PC-3 (cell line): ENCODE measurements around the gene AVL9. TPM values are rescaled to one million over a fixed set of nuclear protein-coding genes. Genes with fewer than 3 reads are reported as not detected.
A peak's percentile ranks its signal among the peaks of the same experiment; 100 is the strongest.

Source experiments
- ATAC-seq: fragments of 200-7000 bp; cut with Tn5 transposase; 2 replicates; pipeline ENCODE4 v1.9.1; 2020; ENCODE audit warnings: mild to moderate bottlenecking, moderate library complexity
- BruUV-seq: library from RNA; stranded (reverse); fragments of 400-500 nt; replicated peaks from 2 replicates; lab custom pipeline; 2021; lab: Mats Ljungman, UMichigan
- CTCF ChIA-PET: fragments of 300-600 bp; sonication (Branson Sonifier 250); formaldehyde crosslinking; loops from one replicate; lab custom pipeline; 2022; ENCODE audit warnings: antibody characterized with exemption; lab: Charles Lee
- POLR2A ChIA-PET: fragments of 300-600 bp; sonication (Branson Sonifier 250); formaldehyde crosslinking; loops from one replicate; lab custom pipeline; 2022; ENCODE audit warnings: antibody characterized with exemption; ENCODE audit not compliant: unreplicated experiment; lab: Charles Lee
- DNase-seq: peaks from one replicate; pipeline ENCODE4 v3.0.0-alpha.2; 2015
- H2AFZ ChIP-seq: fragments of 300-600 bp; sonication (generic); 2 replicates; pipeline ENCODE4 v1.6.0; 2016; ENCODE audit warnings: antibody characterized with exemption, low read length
- H3F3A ChIP-seq: fragments of 300-600 bp; sonication (generic); one replicate; pipeline ENCODE4 v1.6.0; 2017; ENCODE audit warnings: antibody characterized with exemption, low read length, control low read depth, mild to moderate bottlenecking; ENCODE audit not compliant: unreplicated experiment
- H3K27ac ChIP-seq: fragments of 300-600 bp; sonication (generic); 2 replicates; pipeline ENCODE4 v1.5.1; 2016; ENCODE audit warnings: mild to moderate bottlenecking, low read length
- H3K27me3 ChIP-seq: fragments of 300-600 bp; sonication (generic); 2 replicates; pipeline ENCODE4 v1.6.1; 2016; ENCODE audit warnings: low read length, mixed read lengths
- H3K36me3 ChIP-seq: fragments of 300-600 bp; sonication (generic); 2 replicates; pipeline ENCODE4 v1.6.1; 2016; ENCODE audit warnings: low read depth, mixed run types, low read length, mixed read lengths
- H3K4me1 ChIP-seq: fragments of 300-600 bp; sonication (generic); 2 replicates; pipeline ENCODE4 v1.5.1; 2016; ENCODE audit warnings: low read length; ENCODE audit not compliant: insufficient read depth
- H3K4me2 ChIP-seq: fragments of 300-600 bp; sonication (generic); 2 replicates; pipeline ENCODE4 v1.6.0; 2016; ENCODE audit warnings: low read length
- H3K4me3 ChIP-seq: fragments of 300-600 bp; sonication (generic); 2 replicates; pipeline ENCODE4 v1.5.1; 2016; ENCODE audit warnings: mild to moderate bottlenecking, low read length, mixed read lengths
- H3K79me2 ChIP-seq: fragments of 300-600 bp; sonication (generic); 2 replicates; pipeline ENCODE4 v1.6.1; 2017; ENCODE audit warnings: low read length, mixed read lengths
- H3K9ac ChIP-seq: fragments of 300-600 bp; sonication (generic); 2 replicates; pipeline ENCODE4 v1.6.0; 2016; ENCODE audit warnings: mild to moderate bottlenecking, low read length
- H3K9me2 ChIP-seq: fragments of 300-600 bp; sonication (generic); replicated peaks from 2 replicates; pipeline ENCODE4 v1.6.1; 2016; ENCODE audit warnings: mixed run types, low read length, mixed read lengths
- H3K9me3 ChIP-seq: fragments of 300-600 bp; sonication (generic); 2 replicates; pipeline ENCODE4 v1.6.1; 2016; ENCODE audit warnings: low read length, mixed read lengths
- H4K20me1 ChIP-seq: fragments of 300-600 bp; sonication (generic); 2 replicates; pipeline ENCODE4 v1.6.1; 2016; ENCODE audit warnings: low read length, mixed read lengths
- CTCF ChIP-seq: fragments of 300-600 bp; sonication (generic); conservative IDR thresholded peaks from 2 replicates; pipeline ENCODE4 v1.5.1; 2017; ENCODE audit warnings: antibody characterized with exemption, low read depth, mild to moderate bottlenecking, low read length
- EZH2 ChIP-seq: fragments of 300-600 bp; sonication (generic); IDR thresholded peaks from one replicate; pipeline ENCODE4 v1.6.1; 2017; ENCODE audit warnings: antibody characterized with exemption, mild to moderate bottlenecking, low read length; ENCODE audit not compliant: unreplicated experiment
- EZH2phosphoT487 ChIP-seq: fragments of 300-600 bp; sonication (generic); IDR thresholded peaks from 2 replicates; pipeline ENCODE4 v1.6.1; 2018; ENCODE audit warnings: mild to moderate bottlenecking, antibody characterized with exemption, low read length, borderline replicate concordance
- intact Hi-C: fragments of 100-400 bp; cut with micrococcal nuclease; formaldehyde crosslinking; loops from 2 replicates; pipeline ENCODE4 v1.9.0; 2023
- total RNA-seq: library from RNA; depleted of rRNA; stranded (reverse); fragments of >200 nt; gene quantifications from 2 replicates; pipeline ENCODE4 v1.2.3, GENCODE V29; 2014

The AVL9 gene
- total RNA-seq, 1 experiment from 2014 or later: 13.2 TPM

GRCh38 chr7:32579776-32580175, 84.5 kb downstream of the AVL9 start:
- Histone ChIP-seq H3K9me3 (no peaks in the 10 kb centered on the region), H3F3A (no peaks in the 10 kb centered on the region), H3K36me3 (peaks cover 41% of the 10 kb centered on the region), H3K9me2 (no peaks in the 10 kb centered on the region), H3K4me2 (peak overlapping the region; percentile 5; the same call in 1 of the 2 replicates), H3K27ac (peak overlapping the region; percentile 49), H3K27me3 (no peaks in the 10 kb centered on the region), H3K4me3 (no peak overlapping the region), H4K20me1 (no peaks in the 10 kb centered on the region), H3K9ac (no peak overlapping the region), H3K79me2 (no peaks in the 10 kb centered on the region), H2AFZ (no peak overlapping the region), H3K4me1 (peaks cover 9% of the 10 kb centered on the region)
- BruUV-seq: no TSS peak
- POLR2A ChIA-PET: no interaction called here
- TF ChIP-seq CTCF (no peak), EZH2phosphoT487 (no peak), EZH2 (no peak)
- DNase-seq (peak; percentile 65), ATAC-seq (peak; percentile 98)
- CTCF ChIA-PET: no interaction called here
- intact Hi-C loops: loop anchor here (5.0 kb wide), 2 partner anchors 87 to 93 kb away; partner anchors contain the start of gene LSM5

DNA sequence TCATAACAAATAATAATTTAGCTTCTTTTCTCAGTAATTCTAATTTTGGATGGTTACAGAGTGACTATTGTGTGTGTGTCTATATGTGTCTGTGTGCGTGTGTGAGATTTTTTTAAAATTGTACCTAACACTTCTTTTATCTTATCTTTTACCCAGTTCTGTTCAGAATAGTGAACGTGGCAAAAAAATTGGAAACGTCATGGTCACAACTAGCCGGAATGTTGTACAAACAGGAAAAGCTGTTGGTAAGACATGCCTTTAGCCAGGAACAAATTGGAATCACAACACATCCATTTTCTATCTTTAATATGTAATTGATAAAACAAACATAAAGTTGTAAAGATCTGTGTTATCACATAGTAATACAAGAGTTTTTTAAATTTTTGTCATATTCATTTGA, 85.4 kb downstream of the AVL9 start:
- BruUV-seq: no TSS peak
- ChIA-PET POLR2A (no interaction called here), CTCF (no interaction called here)
- Histone ChIP-seq H3F3A (no peaks in the 10 kb centered on the region), H3K9ac (no peak overlapping the region), H3K36me3 (peaks cover 46% of the 10 kb centered on the region), H3K79me2 (no peaks in the 10 kb centered on the region), H3K4me2 (no peak overlapping the region), H3K4me3 (no peak overlapping the region), H3K27me3 (no peaks in the 10 kb centered on the region), H3K9me2 (no peaks in the 10 kb centered on the region), H3K4me1 (peaks cover 9% of the 10 kb centered on the region), H2AFZ (no peak overlapping the region), H3K27ac (no peak overlapping the region), H4K20me1 (no peaks in the 10 kb centered on the region), H3K9me3 (no peaks in the 10 kb centered on the region)
- TF ChIP-seq EZH2phosphoT487 (no peak), CTCF (no peak), EZH2 (no peak)
- DNase-seq: no peak
- no peak for ATAC-seq
- intact Hi-C loops: loop anchor here (5.0 kb wide), 1 partner anchor 92 kb away; no protein-coding TSS in a partner anchor

DNA sequence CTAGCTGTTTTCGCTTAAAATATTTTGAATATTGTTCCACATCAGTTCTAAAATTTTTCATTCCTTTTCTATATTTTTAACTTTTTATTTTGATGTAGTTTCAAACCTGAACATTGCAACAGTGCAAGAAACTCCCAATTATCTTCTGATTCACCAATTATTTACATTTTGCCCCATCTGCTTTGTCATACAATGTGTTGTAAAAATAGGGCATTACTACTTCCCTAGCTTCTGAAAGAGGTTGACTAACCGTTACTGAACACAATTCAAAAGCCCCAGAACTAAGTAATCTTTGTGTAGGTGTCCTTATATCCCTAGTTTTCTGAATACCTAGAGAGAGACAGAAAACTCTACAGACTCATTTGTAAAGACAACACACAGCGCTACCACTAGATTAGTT, 86.7 kb downstream of the AVL9 start:
- DNase-seq (no peak), ATAC-seq (no peak)
- no peak for TF ChIP-seq EZH2phosphoT487
- TF ChIP-seq EZH2: no peak
- no peak for TF ChIP-seq CTCF
- H3F3A ChIP-seq: no peaks in the 10 kb centered on the region
- no peak overlapping the region for H3K4me3 ChIP-seq
- no peaks in the 10 kb centered on the region for H3K9me3 ChIP-seq
- H3K36me3 ChIP-seq: peaks cover 47% of the 10 kb centered on the region
- H4K20me1 ChIP-seq: no peaks in the 10 kb centered on the region
- BruUV-seq: no TSS peak
- H2AFZ ChIP-seq: no peak overlapping the region
- H3K27ac ChIP-seq: no peak overlapping the region
- H3K9me2 ChIP-seq: no peaks in the 10 kb centered on the region
- no peak overlapping the region for H3K9ac ChIP-seq
- ChIA-PET POLR2A (no interaction called here), CTCF (no interaction called here)
- no peaks in the 10 kb centered on the region for H3K79me2 ChIP-seq
- no peaks in the 10 kb centered on the region for H3K27me3 ChIP-seq
- H3K4me2 ChIP-seq: no peak overlapping the region
- intact Hi-C loops: loop anchor here (5.0 kb wide), 1 partner anchor 90 kb away; no protein-coding TSS in a partner anchor
- peaks cover 15% of the 10 kb centered on the region for H3K4me1 ChIP-seq
